Upper lobe of right lung (tissue), 1 donor: ENCODE measurements around the gene PRKAA1. TPM values are rescaled to one million over a fixed set of nuclear protein-coding genes. Genes with fewer than 3 reads are reported as not detected.

ENCODE experiments used
- ATAC-seq: fragments of 200-7000 bp; cut with Tn5 transposase; one replicate; pipeline ENCODE4 v1.9.1; 2020; ENCODE audit warnings: mild to moderate bottlenecking, moderate library complexity
- DNase-seq: peaks from one replicate; pipeline ENCODE4 v3.0.0-alpha.2; 2020
- H3K27ac ChIP-seq: fragments of 200-600 bp; one replicate; pipeline ENCODE4 v1.8.0; 2022
- H3K27me3 ChIP-seq: fragments of 200-600 bp; one replicate; pipeline ENCODE4 v1.8.0; 2022; ENCODE audit warnings: mild to moderate bottlenecking
- H3K36me3 ChIP-seq: fragments of 200-600 bp; one replicate; pipeline ENCODE4 v1.8.0; 2022
- H3K4me1 ChIP-seq: fragments of 200-600 bp; one replicate; pipeline ENCODE4 v1.8.0; 2022
- H3K4me3 ChIP-seq: fragments of 200-600 bp; one replicate; pipeline ENCODE4 v1.8.0; 2022; ENCODE audit warnings: mild to moderate bottlenecking
- H3K9me3 ChIP-seq: fragments of 200-600 bp; one replicate; pipeline ENCODE4 v1.8.0; 2022
- intact Hi-C: fragments of 100-400 bp; cut with DNase I; formaldehyde crosslinking; loops from one replicate; pipeline ENCODE4 v1.11.0; 2022
- total RNA-seq: library from RNA; stranded (reverse); fragmentation: NEBNext Ultra II Directional; extraction: Animal tissue kit (Norgen Biotek cat#: 25700); gene quantifications from one replicate; pipeline ENCODE4 v1.2.1, GENCODE V29; 2021
- TF ChIP-seq, protein P1 (sequence below): fragments of 200-600 bp; IDR thresholded peaks from one replicate; pipeline ENCODE4 v1.8.0; 2022; ENCODE audit warnings: antibody characterized with exemption
- donor health status: DM: no; HTN: yes; CAD: no; lungs with severe emphysema.

The PRKAA1 gene
- total RNA-seq, 1 donor from 2014 or later: 83.0 TPM

- DNase-seq: no peak
- Histone ChIP-seq H3K27me3 (no peaks in the 10 kb centered on the region), H3K36me3 (peaks cover 66% of the 10 kb centered on the region), H3K4me1 (peaks cover 23% of the 10 kb centered on the region), H3K4me3 (no peak overlapping the region), H3K27ac (no peak overlapping the region), H3K9me3 (no peaks in the 10 kb centered on the region)
- TF ChIP-seq, protein P1, sequence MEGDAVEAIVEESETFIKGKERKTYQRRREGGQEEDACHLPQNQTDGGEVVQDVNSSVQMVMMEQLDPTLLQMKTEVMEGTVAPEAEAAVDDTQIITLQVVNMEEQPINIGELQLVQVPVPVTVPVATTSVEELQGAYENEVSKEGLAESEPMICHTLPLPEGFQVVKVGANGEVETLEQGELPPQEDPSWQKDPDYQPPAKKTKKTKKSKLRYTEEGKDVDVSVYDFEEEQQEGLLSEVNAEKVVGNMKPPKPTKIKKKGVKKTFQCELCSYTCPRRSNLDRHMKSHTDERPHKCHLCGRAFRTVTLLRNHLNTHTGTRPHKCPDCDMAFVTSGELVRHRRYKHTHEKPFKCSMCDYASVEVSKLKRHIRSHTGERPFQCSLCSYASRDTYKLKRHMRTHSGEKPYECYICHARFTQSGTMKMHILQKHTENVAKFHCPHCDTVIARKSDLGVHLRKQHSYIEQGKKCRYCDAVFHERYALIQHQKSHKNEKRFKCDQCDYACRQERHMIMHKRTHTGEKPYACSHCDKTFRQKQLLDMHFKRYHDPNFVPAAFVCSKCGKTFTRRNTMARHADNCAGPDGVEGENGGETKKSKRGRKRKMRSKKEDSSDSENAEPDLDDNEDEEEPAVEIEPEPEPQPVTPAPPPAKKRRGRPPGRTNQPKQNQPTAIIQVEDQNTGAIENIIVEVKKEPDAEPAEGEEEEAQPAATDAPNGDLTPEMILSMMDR: no peak
- intact Hi-C loops: no loop called here
- no peak for ATAC-seq
Measured at GRCh38 chr5:40832345-40832744, 34.2 kb upstream of the PRKAA1 start.

DNA sequence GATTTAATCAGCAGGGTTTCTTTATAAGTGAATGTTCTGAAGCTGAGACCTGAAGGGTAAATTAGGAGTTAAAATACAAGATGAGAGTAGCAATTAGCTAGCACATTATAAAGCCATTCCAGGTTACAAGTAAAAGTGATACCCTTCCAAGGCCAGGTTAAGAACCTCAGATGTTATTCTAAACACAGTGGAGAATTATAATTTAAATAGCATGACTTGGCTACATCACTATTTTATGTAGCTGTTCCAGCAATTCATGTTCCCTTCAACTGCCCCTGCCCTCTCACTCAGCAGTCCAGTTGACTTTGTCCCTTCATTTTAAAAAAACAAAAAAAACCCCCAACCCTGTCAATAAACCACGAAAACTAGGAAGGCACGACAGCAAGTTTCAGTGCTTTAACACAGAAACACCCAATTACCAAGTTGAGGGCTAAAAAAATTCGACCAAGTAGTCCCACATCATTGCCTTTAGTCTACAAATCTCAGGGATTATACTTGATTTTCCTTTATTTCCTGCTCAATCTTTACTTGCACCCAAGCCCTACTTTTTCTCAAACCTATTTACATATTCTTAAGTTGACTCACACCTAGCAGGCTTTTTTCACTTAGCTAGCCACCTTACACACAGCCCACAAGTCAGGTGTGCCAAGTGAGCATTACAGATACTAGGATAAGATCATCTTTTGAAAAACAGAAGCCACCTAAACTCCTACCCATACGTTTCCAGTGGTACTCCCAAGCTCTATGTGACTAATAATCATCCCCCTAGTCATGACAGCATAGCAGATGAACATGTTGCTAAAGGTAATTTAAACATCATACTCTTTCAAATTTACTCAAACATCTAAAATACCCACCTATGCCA is 33.4 kb upstream of the PRKAA1 start:
- TF ChIP-seq, protein P1: no peak
- Histone ChIP-seq H3K4me3 (no peak overlapping the region), H3K27ac (no peak overlapping the region), H3K9me3 (no peaks in the 10 kb centered on the region), H3K36me3 (peaks cover 74% of the 10 kb centered on the region), H3K27me3 (no peaks in the 10 kb centered on the region), H3K4me1 (peaks cover 22% of the 10 kb centered on the region)
- intact Hi-C loops: no loop called here
- no peak for DNase-seq
- no peak for ATAC-seq

GRCh38 chr5:40829748-40830533 is 31.8 kb upstream of the PRKAA1 start:
- intact Hi-C loops: no loop called here
- Histone ChIP-seq H3K27me3 (no peaks in the 10 kb centered on the region), H3K4me3 (no peak overlapping the region), H3K4me1 (peaks cover 15% of the 10 kb centered on the region), H3K36me3 (peaks cover 87% of the 10 kb centered on the region), H3K9me3 (no peaks in the 10 kb centered on the region), H3K27ac (no peak overlapping the region)
- ATAC-seq: no peak
- TF ChIP-seq, protein P1: no peak
- DNase-seq: no peak

GRCh38 chr5:40828690-40829661 is 30.8 kb upstream of the PRKAA1 start:
- H3K4me3 ChIP-seq: no peak overlapping the region
- peaks cover 87% of the 10 kb centered on the region for H3K36me3 ChIP-seq
- DNase-seq (no peak), ATAC-seq (no peak)
- TF ChIP-seq, protein P1: no peak
- H3K27ac ChIP-seq: no peak overlapping the region
- no peaks in the 10 kb centered on the region for H3K9me3 ChIP-seq
- intact Hi-C loops: no loop called here
- no peaks in the 10 kb centered on the region for H3K27me3 ChIP-seq
- H3K4me1 ChIP-seq: peaks cover 15% of the 10 kb centered on the region

DNA sequence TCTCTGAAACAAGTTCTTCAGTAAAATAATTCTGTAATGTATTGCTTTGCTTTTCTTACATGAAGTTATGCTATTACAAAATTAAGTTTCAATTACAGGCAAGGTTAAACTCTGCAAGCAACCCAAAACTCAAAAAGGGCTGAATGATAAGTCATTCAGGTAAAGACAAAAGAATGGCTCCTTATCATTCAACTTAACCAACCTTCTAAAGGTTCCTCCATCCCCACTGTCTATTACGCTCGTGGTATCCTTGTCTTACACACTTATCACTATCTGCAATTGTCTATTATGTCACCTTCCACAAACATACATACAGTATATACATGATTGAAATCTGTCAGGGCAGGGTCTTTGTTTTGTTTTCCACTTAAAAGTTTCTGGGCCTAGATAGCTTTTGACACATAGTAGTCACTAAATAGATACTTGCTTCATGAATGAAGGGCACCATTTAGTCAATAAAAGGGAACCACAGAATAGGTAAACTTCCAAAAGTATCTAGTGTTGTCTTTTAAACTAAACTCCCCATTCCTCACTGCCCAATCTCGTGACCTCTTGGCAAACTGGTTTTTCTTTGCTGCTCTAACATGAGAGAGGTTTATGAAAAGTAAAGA is 30.0 kb upstream of the PRKAA1 start:
- H3K4me1 ChIP-seq: peaks cover 7% of the 10 kb centered on the region
- ATAC-seq (no peak), DNase-seq (no peak)
- H3K9me3 ChIP-seq: no peaks in the 10 kb centered on the region
- H3K4me3 ChIP-seq: no peak overlapping the region
- peaks cover 78% of the 10 kb centered on the region for H3K36me3 ChIP-seq
- H3K27me3 ChIP-seq: no peaks in the 10 kb centered on the region
- TF ChIP-seq, protein P1: no peak
- H3K27ac ChIP-seq: no peak overlapping the region
- intact Hi-C loops: no loop called here
